Fibroblast of lung (primary cell): ENCODE measurements around the gene PTPRH. TPM values are rescaled to one million over a fixed set of nuclear protein-coding genes. Genes with fewer than 3 reads are reported as not detected.
"Not testable (repeated sequence)": the region's sequence is repeated elsewhere in the genome, so short reads cannot be mapped to it uniquely, and the experiment has no call there.

Experiments
- DNase-seq, 2 donors: peaks; one replicate each; pipeline versions ENCODE4 v3.0.0 to v3.0.0-alpha.2; 2010; ENCODE audit warnings: low read depth in 2 of 2
- H2AFZ ChIP-seq: 2 replicates; pipeline ENCODE4 v1.5.1; 2012; ENCODE audit warnings: low read length, control low read depth, inconsistent platforms
- H3K27ac ChIP-seq: 2 replicates; pipeline ENCODE4 v1.5.1; 2011; ENCODE audit warnings: low read length, control low read depth; ENCODE audit not compliant: insufficient read depth
- H3K27me3 ChIP-seq: 2 replicates; pipeline ENCODE4 v1.5.1; 2011; ENCODE audit warnings: mild to moderate bottlenecking, low read length; ENCODE audit not compliant: control insufficient read depth, insufficient read depth
- H3K36me3 ChIP-seq: 2 replicates; pipeline ENCODE4 v1.5.1; 2011; ENCODE audit warnings: low read length; ENCODE audit not compliant: control insufficient read depth, insufficient read depth
- H3K4me1 ChIP-seq: 2 replicates; pipeline ENCODE4 v1.5.1; 2011; ENCODE audit warnings: low read length; ENCODE audit not compliant: control insufficient read depth, insufficient read depth; ENCODE audit errors: extremely low read depth
- H3K4me2 ChIP-seq: 2 replicates; pipeline ENCODE4 v1.5.1; 2011; ENCODE audit warnings: low read length, control low read depth; ENCODE audit not compliant: insufficient read depth; ENCODE audit errors: extremely low read depth
- H3K4me3 ChIP-seq, 4 experiments: fragments of 200-600 bp in 1 of 4; sonication (generic) in 1 of 4; replicated peaks in 1 of 4; 2 replicates each; pipeline ENCODE4 v1.5.1; 2011 to 2016; ENCODE audit warnings: low read length in 4 of 4, low read depth in 3 of 4, mild to moderate bottlenecking in 3 of 4, control low read depth in 2 of 4, inconsistent platforms in 1 of 4, mixed read lengths in 1 of 4; ENCODE audit not compliant: insufficient read depth in 1 of 4; ENCODE audit errors: control extremely low read depth in 1 of 4
- H3K79me2 ChIP-seq: 2 replicates; pipeline ENCODE4 v1.5.1; 2012; ENCODE audit warnings: mild to moderate bottlenecking, low read length, inconsistent platforms; ENCODE audit not compliant: control insufficient read depth, insufficient read depth
- H3K9ac ChIP-seq: 2 replicates; pipeline ENCODE4 v1.5.1; 2011; ENCODE audit warnings: mild to moderate bottlenecking, low read length, control low read depth; ENCODE audit not compliant: insufficient read depth
- H3K9me3 ChIP-seq: 2 replicates; pipeline ENCODE4 v1.5.1; 2012; ENCODE audit warnings: low read depth, low read length; ENCODE audit not compliant: control insufficient read depth, insufficient read depth
- H4K20me1 ChIP-seq: 2 replicates; pipeline ENCODE4 v1.5.1; 2011; ENCODE audit warnings: low read length; ENCODE audit not compliant: control insufficient read depth, insufficient read depth; ENCODE audit errors: extremely low read depth
- EZH2 ChIP-seq: IDR thresholded peaks from 2 replicates; pipeline ENCODE4 v1.5.1; 2012; ENCODE audit warnings: low read length, control low read depth, mild to moderate bottlenecking; ENCODE audit errors: missing control alignments
- polyA plus RNA-seq, 2 donors: library from polyadenylated mRNA; depleted of rRNA in 1 of 2; stranded (reverse) in 1 of 2; unstranded in 1 of 2; fragments of >200 nt; gene quantifications; 2 replicates each; pipeline ENCODE4 v1.2.1, GENCODE V29; 2011 to 2012; ENCODE audit warnings: missing spikeins in 1 of 2
- total RNA-seq: library from RNA; depleted of rRNA; stranded (reverse); fragments of >200 nt; gene quantifications from 2 replicates; pipeline ENCODE4 v1.2.1, GENCODE V29; 2014
- TF ChIP-seq, protein P1 (sequence below), 2 donors: IDR thresholded peaks in 1 of 2; conservative IDR thresholded peaks in 1 of 2; 1 replicate in 1 of 2; 2 replicates in 1 of 2; pipeline ENCODE4 v1.5.1; 2011 to 2012; ENCODE audit warnings: low read length in 2 of 2, control low read depth in 1 of 2, inconsistent platforms in 1 of 2, low read depth in 1 of 2, mild to moderate bottlenecking in 1 of 2

PTPRH gene
- total and polyA plus RNA-seq, 2 donors (not counting 1 experiment from before 2014, with no cell fraction given): 4.4 to 19.5 TPM

DNA sequence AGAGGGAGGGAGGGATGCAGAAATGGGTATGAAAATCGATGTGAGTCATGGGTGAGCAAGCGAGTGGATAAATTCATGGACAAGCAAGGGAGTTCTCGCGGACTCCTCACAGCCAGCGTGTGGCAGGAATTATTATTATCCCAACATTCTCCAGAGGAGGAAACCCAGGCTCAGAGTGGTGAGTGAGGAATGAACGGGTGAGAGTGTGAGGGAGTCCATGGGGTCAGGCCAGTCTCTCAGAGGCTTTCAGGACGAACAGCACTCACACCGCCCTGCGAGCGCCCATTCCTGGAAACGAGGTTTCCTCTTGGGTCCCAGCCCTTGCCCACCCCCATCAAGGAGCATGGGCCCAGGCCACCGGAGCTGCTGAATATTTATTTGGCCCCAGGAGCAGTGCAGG, 36.6 kb downstream of the PTPRH start:
- peak overlapping the region; percentile 41 for H3K27ac ChIP-seq
- peak; percentile 65 to 66 for DNase-seq
- peaks cover 14% of the 10 kb centered on the region for H3K27me3 ChIP-seq
- TF ChIP-seq, protein P1, sequence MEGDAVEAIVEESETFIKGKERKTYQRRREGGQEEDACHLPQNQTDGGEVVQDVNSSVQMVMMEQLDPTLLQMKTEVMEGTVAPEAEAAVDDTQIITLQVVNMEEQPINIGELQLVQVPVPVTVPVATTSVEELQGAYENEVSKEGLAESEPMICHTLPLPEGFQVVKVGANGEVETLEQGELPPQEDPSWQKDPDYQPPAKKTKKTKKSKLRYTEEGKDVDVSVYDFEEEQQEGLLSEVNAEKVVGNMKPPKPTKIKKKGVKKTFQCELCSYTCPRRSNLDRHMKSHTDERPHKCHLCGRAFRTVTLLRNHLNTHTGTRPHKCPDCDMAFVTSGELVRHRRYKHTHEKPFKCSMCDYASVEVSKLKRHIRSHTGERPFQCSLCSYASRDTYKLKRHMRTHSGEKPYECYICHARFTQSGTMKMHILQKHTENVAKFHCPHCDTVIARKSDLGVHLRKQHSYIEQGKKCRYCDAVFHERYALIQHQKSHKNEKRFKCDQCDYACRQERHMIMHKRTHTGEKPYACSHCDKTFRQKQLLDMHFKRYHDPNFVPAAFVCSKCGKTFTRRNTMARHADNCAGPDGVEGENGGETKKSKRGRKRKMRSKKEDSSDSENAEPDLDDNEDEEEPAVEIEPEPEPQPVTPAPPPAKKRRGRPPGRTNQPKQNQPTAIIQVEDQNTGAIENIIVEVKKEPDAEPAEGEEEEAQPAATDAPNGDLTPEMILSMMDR (conservative IDR thresholded peaks at IDR 0.05 in 1 of 2, IDR thresholded peaks at IDR 0.05 in 1 of 2; ENCODE audit: low read depth in 1 of 2, low read length in 2 of 2): peak in 1 of 2 donors; percentile 20
- no peak for TF ChIP-seq EZH2
- H3K36me3 ChIP-seq: no peaks in the 10 kb centered on the region
- peak overlapping the region; percentile 86 for H3K4me2 ChIP-seq
- H3K9ac ChIP-seq: no peak overlapping the region
- H3K9me3 ChIP-seq: no peaks in the 10 kb centered on the region
- peak overlapping the region; percentile 42 to 64 (median 57) for H3K4me3 ChIP-seq
- H3K79me2 ChIP-seq: no peaks in the 10 kb centered on the region
- peaks cover 6% of the 10 kb centered on the region for H3K4me1 ChIP-seq
- no peaks in the 10 kb centered on the region for H4K20me1 ChIP-seq
- H2AFZ ChIP-seq: peak overlapping the region; percentile 61

DNA sequence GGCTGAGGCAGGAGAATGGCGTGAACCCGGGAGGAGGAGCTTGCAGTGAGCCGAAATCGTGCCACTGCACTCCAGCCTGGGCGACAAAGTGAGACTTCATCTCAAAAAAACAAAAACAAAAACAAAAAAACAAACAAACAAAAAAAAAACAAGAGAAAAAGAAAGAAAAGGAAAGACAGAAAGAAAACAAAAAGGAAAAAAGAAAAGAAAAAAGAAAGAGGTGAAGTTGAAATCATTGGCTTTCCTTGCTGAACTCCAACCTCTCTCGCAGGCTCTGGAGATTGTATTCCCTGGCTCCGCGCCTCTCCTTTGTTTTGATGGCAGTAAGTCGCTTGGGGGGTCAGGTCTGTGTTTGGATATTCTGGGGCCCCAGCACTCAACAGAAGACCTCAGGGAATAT, 37.0 kb downstream of the PTPRH start:
- peak overlapping the region in 2 of 4 experiments; percentile 42 to 64 for H3K4me3 ChIP-seq
- not testable (repeated sequence) for H3K9ac ChIP-seq, H3K9me3 ChIP-seq, H3K79me2 ChIP-seq, H4K20me1 ChIP-seq, DNase-seq, H2AFZ ChIP-seq, H3K4me1 ChIP-seq, H3K27ac ChIP-seq, H3K36me3 ChIP-seq
- peaks cover 14% of the 10 kb centered on the region for H3K27me3 ChIP-seq
- peak overlapping the region; percentile 48 for H3K4me2 ChIP-seq

DNA sequence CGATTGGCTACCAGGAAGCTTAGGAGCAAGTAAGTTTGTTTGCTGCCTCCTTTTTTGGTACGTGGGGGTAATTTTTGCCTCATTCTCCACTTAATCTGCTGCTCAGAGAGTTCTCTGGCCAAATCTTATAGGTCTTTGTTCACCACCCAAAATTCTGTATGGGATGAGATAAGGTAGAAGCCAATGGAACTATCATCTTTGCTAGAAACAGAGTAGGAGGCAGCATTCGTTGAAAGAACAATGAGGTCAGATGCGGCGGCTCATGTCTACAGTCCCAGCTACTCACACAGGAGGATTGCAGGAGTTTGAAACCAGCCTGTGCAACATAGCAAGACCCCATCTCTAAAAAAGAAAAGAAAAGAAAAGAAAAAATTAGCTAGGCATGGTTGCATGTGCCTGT, 37.9 kb downstream of the PTPRH start:
- no peak overlapping the region for H3K4me2 ChIP-seq
- no peaks in the 10 kb centered on the region for H3K79me2 ChIP-seq
- H3K4me3 ChIP-seq: no peak overlapping the region
- peaks cover 6% of the 10 kb centered on the region for H3K4me1 ChIP-seq
- H2AFZ ChIP-seq: no peak overlapping the region
- H3K36me3 ChIP-seq: no peaks in the 10 kb centered on the region
- no peak for TF ChIP-seq EZH2
- TF ChIP-seq, protein P1 (conservative IDR thresholded peaks at IDR 0.05 in 1 of 2, IDR thresholded peaks at IDR 0.05 in 1 of 2; ENCODE audit: low read depth in 1 of 2, low read length in 2 of 2): no peak
- no peak for DNase-seq
- no peaks in the 10 kb centered on the region for H3K9me3 ChIP-seq
- H3K27ac ChIP-seq: no peak overlapping the region
- H3K9ac ChIP-seq: no peak overlapping the region
- no peaks in the 10 kb centered on the region for H4K20me1 ChIP-seq
- H3K27me3 ChIP-seq: peaks cover 14% of the 10 kb centered on the region
